HUES48 (cell line): Measurements from ENCODE around the gene BTBD10.
A peak's percentile ranks its signal among the peaks of the same experiment; 100 is the strongest.

ENCODE experiments used
- H3K27ac ChIP-seq: one replicate; pipeline ENCODE4 v1.7.0; 2013; ENCODE audit warnings: low read depth, low read length, inconsistent platforms
- H3K27me3 ChIP-seq: 2 replicates; pipeline ENCODE4 v1.6.1; 2013; ENCODE audit warnings: mild to moderate bottlenecking, low read length; ENCODE audit not compliant: control insufficient read depth, insufficient read depth
- H3K36me3 ChIP-seq: 2 replicates; pipeline ENCODE4 v1.6.1; 2013; ENCODE audit warnings: low read length; ENCODE audit not compliant: control insufficient read depth, insufficient read depth
- H3K4me1 ChIP-seq: 2 replicates; pipeline ENCODE4 v1.6.1; 2013; ENCODE audit warnings: mild to moderate bottlenecking, low read length; ENCODE audit not compliant: control insufficient read depth, insufficient read depth
- H3K4me3 ChIP-seq: 2 replicates; pipeline ENCODE4 v1.5.1; 2013; ENCODE audit warnings: mild to moderate bottlenecking, low read depth, low read length
- H3K9ac ChIP-seq: 2 replicates; pipeline ENCODE4 v1.6.1; 2013; ENCODE audit warnings: mild to moderate bottlenecking, low read depth, low read length, moderate library complexity
- H3K9me3 ChIP-seq: 2 replicates; pipeline ENCODE4 v1.6.1; 2013; ENCODE audit warnings: low read length; ENCODE audit not compliant: control insufficient read depth, insufficient read depth

BTBD10 gene

DNA sequence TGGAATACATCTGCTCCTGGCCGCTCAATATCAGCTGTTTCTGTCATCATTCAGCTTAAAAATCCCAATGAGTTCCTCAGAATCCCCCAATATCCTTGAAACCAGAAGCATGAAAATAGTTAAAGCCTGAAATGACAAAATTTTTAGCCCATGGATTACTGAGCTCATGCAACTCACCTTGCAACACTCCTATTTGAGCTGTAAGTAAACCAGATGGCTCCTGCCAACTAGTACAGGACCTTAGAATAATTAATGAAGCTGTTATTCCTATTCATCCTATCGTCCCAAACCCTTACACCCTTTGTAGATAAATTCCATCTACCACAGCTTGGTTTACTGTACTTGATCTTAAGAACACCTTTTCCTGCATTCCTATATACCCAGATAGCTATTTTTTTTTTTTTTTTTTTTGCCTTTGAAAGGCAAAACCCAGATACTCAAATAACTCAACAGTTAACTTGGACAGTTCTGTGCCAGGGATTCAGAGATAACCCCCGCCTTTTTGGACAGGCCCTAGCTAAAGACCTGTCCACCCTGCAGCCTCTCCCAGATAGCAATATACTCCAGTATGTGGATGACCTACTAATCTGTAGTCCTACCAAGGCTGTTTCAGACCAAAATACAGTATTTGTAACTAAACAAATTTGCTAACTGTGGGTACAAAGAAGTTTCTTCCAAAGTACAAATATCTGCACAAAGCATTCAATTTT, 10.1 kb upstream of the BTBD10 start:
- no peak overlapping the region for H3K4me3 ChIP-seq
- H3K36me3 ChIP-seq, result no peaks in the 10 kb centered on the region
- H3K27me3 ChIP-seq, result no peaks in the 10 kb centered on the region
- no peaks in the 10 kb centered on the region for H3K9me3 ChIP-seq
- no peak overlapping the region for H3K9ac ChIP-seq
- H3K27ac ChIP-seq, result no peak overlapping the region
- peaks cover 9% of the 10 kb centered on the region; the same call in 1 of the 2 replicates for H3K4me1 ChIP-seq

DNA sequence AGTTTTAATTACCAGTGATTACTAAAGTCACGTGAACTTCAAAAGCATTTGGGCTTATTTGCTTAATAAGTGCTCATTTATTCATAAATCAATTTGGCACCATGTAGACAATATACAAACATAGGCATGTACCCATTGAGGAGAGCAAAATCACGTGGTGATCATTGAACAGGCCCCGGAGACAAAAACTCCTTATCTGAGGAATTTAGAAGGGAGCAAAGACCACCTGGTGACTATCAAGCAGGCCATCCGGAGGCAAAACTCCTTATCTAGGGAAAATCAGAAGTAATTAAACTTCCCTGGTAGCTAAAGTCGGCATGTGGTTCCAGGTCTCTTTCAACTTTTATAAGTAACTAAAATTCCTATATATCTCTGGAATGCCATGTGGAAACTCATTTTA, 5.7 kb upstream of the BTBD10 start:
- Histone ChIP-seq H3K4me1 (peaks cover 9% of the 10 kb centered on the region; the same call in 1 of the 2 replicates), H3K36me3 (no peaks in the 10 kb centered on the region), H3K9me3 (no peaks in the 10 kb centered on the region), H3K9ac (no peak overlapping the region), H3K4me3 (no peak overlapping the region), H3K27ac (no peak overlapping the region), H3K27me3 (no peaks in the 10 kb centered on the region)

DNA sequence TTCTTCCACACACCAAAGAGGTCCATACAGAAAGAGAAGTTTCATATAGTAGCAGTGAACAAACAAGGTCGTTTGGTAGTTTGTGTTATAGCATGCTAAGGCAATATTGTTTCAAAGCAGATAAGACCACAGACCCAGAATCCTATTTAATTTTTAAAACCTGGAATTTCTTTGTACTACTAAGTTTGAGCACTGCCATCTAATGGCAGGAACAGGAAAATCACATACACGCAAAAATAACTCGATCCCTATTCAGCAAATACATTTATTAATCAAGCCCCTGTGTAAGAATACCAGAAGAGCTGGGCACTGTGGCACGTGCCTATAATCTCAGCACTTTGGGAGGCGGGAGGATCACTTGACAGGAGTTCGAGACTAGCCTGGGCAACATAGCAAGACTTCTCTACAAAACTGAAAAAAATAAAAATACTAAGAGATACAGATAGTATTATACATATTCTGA, 2.9 kb upstream of the BTBD10 start:
- no peaks in the 10 kb centered on the region for H3K27me3 ChIP-seq
- no peak overlapping the region for H3K4me3 ChIP-seq
- no peaks in the 10 kb centered on the region; the same call in 1 of the 2 replicates for H3K4me1 ChIP-seq

DNA sequence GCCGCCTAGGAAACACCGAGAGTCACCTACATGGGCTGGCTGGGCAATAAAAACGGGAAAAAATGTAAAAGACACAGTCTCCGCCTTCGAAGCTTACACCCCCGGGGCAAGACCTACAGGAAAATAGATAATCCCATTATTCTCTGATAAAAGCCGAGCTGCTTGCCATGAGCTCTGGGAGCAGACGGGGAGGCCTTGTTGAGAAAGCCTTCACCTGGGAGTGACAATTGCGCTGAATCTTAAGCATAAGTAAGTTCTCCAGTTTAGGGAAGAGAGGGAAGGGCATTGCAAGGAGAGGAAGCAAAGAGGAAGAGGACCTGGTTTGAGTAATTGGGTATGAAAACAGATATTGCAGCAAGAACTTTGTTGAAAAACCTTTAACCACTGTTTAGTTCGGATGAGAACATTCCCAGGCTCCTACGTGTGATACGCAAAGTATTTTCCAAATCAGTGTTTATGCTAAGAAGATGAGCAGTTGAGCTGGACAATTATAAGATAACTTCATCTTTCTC, 813 bp upstream of the BTBD10 start:
- no peaks in the 10 kb centered on the region for H3K27me3 ChIP-seq
- peak overlapping the region; percentile 72 for H3K9ac ChIP-seq
- H3K9me3 ChIP-seq, result no peaks in the 10 kb centered on the region
- H3K36me3 ChIP-seq, result no peaks in the 10 kb centered on the region
- H3K4me3 ChIP-seq, result peak overlapping the region; percentile 86
- no peaks in the 10 kb centered on the region; the same call in 1 of the 2 replicates for H3K4me1 ChIP-seq
- peak overlapping the region; percentile 91 for H3K27ac ChIP-seq

More for the DNA sequence above, 2.9 kb upstream of the BTBD10 start:
- Histone ChIP-seq H3K9ac (no peak overlapping the region), H3K9me3 (no peaks in the 10 kb centered on the region), H3K36me3 (no peaks in the 10 kb centered on the region), H3K27ac (no peak overlapping the region)

DNA sequence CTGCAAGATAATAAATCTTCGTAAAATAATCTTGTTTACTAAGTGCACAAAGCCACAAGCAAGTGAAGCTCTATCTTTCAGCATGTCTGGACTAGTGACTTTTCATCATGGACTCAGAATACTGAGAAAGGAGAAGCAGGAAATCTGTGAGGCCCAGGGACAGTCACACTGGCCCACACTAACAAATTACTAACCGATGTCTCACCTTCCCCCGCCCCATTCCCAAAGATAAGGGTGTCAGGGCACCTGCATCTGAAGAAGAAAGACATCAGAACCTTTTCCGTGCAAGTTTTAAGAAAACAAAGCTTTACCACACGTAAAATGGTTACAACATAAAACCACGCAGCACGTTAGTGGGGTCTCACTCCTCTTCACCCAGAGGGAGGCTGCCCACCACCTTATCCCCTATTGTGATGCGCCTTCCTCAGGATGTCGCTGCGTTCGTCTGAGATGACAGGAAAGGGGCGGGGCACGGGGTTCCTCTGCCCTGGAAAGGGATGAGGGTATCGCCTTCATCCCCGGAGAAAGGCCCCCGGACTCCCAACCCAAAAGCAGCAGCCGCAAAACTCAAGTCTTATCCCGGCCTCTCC, 616 bp downstream of the BTBD10 start:
- Histone ChIP-seq H3K27ac (peak overlapping the region; percentile 91), H3K36me3 (no peaks in the 10 kb centered on the region), H3K9me3 (no peaks in the 10 kb centered on the region), H3K27me3 (no peaks in the 10 kb centered on the region), H3K4me1 (no peaks in the 10 kb centered on the region; the same call in 1 of the 2 replicates), H3K9ac (no peak overlapping the region; the same call in 1 of the 2 replicates), H3K4me3 (peak overlapping the region; percentile 86)

DNA sequence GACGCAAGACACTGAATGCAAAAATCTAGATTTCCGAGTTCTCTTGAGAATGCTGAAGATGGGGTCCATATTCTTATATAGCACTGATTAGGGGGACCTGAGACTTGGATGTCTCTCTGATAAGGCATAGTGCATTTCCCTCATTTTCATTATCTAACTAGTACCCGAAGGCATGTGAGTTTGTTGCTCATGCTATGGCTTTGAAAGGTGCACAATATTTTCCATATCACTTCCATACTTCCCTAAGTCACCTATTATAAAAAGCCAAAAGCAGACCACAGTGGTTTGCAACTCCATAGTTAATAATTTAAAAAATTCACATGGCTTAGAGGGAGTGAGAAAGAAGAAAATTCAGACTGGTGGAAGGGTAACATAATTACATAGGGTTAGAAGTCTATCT, 1.7 kb downstream of the BTBD10 start:
- H3K27me3 ChIP-seq, result no peaks in the 10 kb centered on the region
- no peaks in the 10 kb centered on the region for H3K36me3 ChIP-seq

DNA sequence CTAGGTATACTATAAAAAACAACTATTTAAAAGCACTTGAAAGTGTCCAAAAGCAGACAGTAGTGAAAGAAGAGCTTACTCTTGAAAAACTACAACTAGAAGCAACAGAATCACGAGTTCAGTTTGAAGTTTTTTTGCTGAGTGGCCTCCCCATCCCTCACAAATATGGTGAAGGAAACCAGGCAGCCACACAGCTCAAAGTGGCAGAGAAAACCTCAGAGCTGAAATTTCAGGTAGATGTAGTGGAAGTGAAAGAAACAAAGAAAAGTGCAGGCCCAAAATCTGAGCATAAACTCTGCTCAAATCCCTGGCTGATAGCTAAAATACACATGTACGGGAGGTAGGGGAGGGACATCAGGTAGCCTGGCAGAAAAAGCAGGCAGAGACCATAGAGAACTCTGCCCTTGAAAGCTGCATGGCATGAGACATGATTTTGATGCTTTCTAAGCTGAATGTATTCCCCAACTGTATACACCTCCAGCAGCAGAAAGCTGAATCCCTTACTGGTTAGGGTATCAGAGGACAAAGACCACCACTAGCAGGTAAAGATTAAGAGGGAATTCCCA, 12.1 kb downstream of the BTBD10 start:
- no peak overlapping the region for H3K9ac ChIP-seq
- H3K4me3 ChIP-seq, result no peak overlapping the region
- H3K27ac ChIP-seq, result no peak overlapping the region

More for the DNA sequence above, 1.7 kb downstream of the BTBD10 start:
- Histone ChIP-seq H3K4me3 (no peak overlapping the region), H3K27ac (no peak overlapping the region), H3K9ac (no peak overlapping the region), H3K4me1 (no peaks in the 10 kb centered on the region), H3K9me3 (no peaks in the 10 kb centered on the region)

DNA sequence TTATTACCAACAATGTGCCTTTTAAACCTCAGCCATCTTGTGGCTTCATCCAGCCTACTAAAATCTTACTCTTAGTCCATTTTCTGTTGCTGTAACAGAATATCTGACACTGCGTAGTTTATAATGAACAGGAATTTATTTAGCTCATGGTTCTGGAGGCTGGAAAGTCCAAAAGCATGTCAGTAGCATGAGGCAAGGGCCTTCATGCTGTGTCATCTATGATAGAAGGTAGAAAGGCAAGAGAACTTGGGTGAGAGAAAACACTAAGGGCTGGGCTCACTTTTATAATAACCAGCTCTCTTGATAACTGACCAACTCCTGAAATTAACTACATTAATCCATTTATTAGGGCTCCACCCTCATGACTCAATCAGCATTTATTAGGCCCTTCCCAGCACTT, 13.5 kb downstream of the BTBD10 start:
- Histone ChIP-seq H3K27me3 (no peaks in the 10 kb centered on the region), H3K36me3 (no peaks in the 10 kb centered on the region), H3K4me1 (peaks cover 9% of the 10 kb centered on the region; the same call in 1 of the 2 replicates), H3K9ac (no peak overlapping the region), H3K4me3 (no peak overlapping the region), H3K27ac (no peak overlapping the region), H3K9me3 (no peaks in the 10 kb centered on the region)

More for the DNA sequence above, 12.1 kb downstream of the BTBD10 start:
- H3K36me3 ChIP-seq, result no peaks in the 10 kb centered on the region
- no peaks in the 10 kb centered on the region for H3K9me3 ChIP-seq
- peaks cover 9% of the 10 kb centered on the region; the same call in 1 of the 2 replicates for H3K4me1 ChIP-seq
- no peaks in the 10 kb centered on the region for H3K27me3 ChIP-seq

DNA sequence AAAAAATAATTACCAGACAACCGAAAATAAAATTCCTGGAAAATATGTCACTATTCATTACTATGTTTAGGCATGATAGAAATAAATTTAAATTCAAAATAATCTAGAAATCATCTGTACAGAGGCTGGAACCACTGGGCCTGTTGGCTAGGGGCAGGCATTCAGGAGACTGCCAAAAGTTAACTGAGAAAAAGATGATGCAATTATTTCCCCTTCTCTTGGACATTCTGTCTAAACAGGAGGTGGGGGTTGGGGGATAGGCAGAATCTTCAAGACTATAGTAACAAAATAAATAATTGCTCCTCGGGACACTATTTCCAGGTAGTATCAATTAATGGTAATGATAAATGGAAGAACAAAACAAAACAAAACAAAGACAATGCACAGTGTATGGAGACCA, 14.1 kb downstream of the BTBD10 start:
- H3K9me3 ChIP-seq, result no peaks in the 10 kb centered on the region
- no peak overlapping the region for H3K27ac ChIP-seq
- no peaks in the 10 kb centered on the region for H3K27me3 ChIP-seq
- H3K4me3 ChIP-seq, result no peak overlapping the region
- H3K9ac ChIP-seq, result no peak overlapping the region
- H3K36me3 ChIP-seq, result no peaks in the 10 kb centered on the region
- H3K4me1 ChIP-seq, result peaks cover 9% of the 10 kb centered on the region; the same call in 1 of the 2 replicates

DNA sequence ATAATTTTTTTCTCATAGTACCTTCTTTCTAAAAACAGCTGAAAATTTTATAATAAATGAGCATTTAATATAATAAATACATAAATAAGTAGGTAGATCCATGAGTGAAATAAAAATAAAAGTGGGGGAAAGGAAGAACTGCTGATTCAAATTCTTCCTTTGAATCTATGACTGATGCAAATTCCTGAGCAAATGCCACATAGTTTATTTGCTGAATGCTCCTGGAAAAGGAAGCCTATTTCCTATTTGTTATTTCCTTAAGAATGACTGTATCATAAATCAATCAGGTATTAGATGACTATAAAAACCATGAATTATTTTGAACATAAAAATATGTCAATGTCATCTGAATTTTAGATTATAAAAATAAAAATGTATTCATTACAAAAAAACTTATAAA, 16.6 kb downstream of the BTBD10 start:
- H3K36me3 ChIP-seq, result no peaks in the 10 kb centered on the region
- no peak overlapping the region for H3K27ac ChIP-seq
- no peaks in the 10 kb centered on the region for H3K27me3 ChIP-seq
- peaks cover 5% of the 10 kb centered on the region; the same call in 1 of the 2 replicates for H3K4me1 ChIP-seq
- no peak overlapping the region for H3K9ac ChIP-seq
- H3K4me3 ChIP-seq, result no peak overlapping the region
- no peaks in the 10 kb centered on the region for H3K9me3 ChIP-seq

DNA sequence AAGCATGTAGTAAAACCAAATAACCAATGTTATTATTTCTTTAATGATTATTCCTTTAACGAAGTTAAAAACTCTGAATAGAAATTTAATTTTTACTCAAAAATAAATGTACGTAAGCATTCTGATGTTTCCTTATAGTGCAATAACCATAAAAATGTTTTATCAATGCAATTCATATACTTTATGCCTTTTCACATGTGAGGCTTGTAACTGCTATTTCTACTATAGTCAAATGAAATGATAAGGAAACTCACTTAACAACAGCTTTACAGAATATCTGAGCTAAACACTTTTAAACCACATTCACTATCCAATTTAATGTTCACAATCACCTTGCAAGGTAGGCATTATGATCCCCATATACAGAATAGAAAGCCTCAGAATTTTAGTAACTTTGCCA, 17.4 kb downstream of the BTBD10 start:
- H3K4me1 ChIP-seq, result peaks cover 2% of the 10 kb centered on the region; the same call in 1 of the 2 replicates

More for the DNA sequence above, 17.4 kb downstream of the BTBD10 start:
- no peaks in the 10 kb centered on the region for H3K27me3 ChIP-seq
- H3K9me3 ChIP-seq, result no peaks in the 10 kb centered on the region
- no peaks in the 10 kb centered on the region for H3K36me3 ChIP-seq
- H3K9ac ChIP-seq, result no peak overlapping the region
- H3K27ac ChIP-seq, result no peak overlapping the region
- no peak overlapping the region for H3K4me3 ChIP-seq
